Left ventricle myocardium inferior (tissue), 1 donor: ENCODE measurements around the gene NKX2-8. TPM values are rescaled to one million over a fixed set of nuclear protein-coding genes. Genes with fewer than 3 reads are reported as not detected.
A peak's percentile ranks its signal among the peaks of the same experiment; 100 is the strongest.
"Not testable (repeated sequence)": the region's sequence is repeated elsewhere in the genome, so short reads cannot be mapped to it uniquely, and the experiment has no call there.

ENCODE experiments used
- DNase-seq: peaks from one replicate; pipeline ENCODE4 v3.0.0-alpha.2; 2020
- H3K27ac ChIP-seq: fragments of 200-600 bp; replicated peaks from 2 replicates; pipeline ENCODE4 v1.8.0; 2021
- H3K27me3 ChIP-seq: fragments of 200-600 bp; 2 replicates; pipeline ENCODE4 v1.8.0; 2021; ENCODE audit warnings: low read depth
- H3K36me3 ChIP-seq: fragments of 200-600 bp; 2 replicates; pipeline ENCODE4 v1.8.0; 2021
- H3K4me1 ChIP-seq: fragments of 200-600 bp; 2 replicates; pipeline ENCODE4 v1.8.0; 2021
- H3K4me3 ChIP-seq: fragments of 200-600 bp; 2 replicates; pipeline ENCODE4 v1.8.0; 2021; ENCODE audit warnings: mild to moderate bottlenecking, moderate library complexity
- H3K9me3 ChIP-seq: fragments of 200-600 bp; replicated peaks from 2 replicates; pipeline ENCODE4 v1.8.0; 2021
- intact Hi-C: fragments of 100-400 bp; cut with micrococcal nuclease; formaldehyde crosslinking; loops from one replicate; pipeline ENCODE4 v1.11.0; 2022
- total RNA-seq: library from RNA; stranded (reverse); fragmentation: NEBNext Ultra II Directional; extraction: Animal tissue kit (Norgen Biotek cat#: 25700); gene quantifications from one replicate; pipeline ENCODE4 v1.2.1, GENCODE V29; 2021
- TF ChIP-seq, protein P1 (sequence below): fragments of 200-600 bp; IDR thresholded peaks from 2 replicates; pipeline ENCODE4 v1.8.0; 2021; ENCODE audit warnings: antibody characterized with exemption, mild to moderate bottlenecking, borderline replicate concordance
- donor health status: DM: no; HTN: yes; CAD: no; lungs with severe emphysema.

The NKX2-8 gene
- total RNA-seq, 1 donor from 2014 or later: not detected

DNA sequence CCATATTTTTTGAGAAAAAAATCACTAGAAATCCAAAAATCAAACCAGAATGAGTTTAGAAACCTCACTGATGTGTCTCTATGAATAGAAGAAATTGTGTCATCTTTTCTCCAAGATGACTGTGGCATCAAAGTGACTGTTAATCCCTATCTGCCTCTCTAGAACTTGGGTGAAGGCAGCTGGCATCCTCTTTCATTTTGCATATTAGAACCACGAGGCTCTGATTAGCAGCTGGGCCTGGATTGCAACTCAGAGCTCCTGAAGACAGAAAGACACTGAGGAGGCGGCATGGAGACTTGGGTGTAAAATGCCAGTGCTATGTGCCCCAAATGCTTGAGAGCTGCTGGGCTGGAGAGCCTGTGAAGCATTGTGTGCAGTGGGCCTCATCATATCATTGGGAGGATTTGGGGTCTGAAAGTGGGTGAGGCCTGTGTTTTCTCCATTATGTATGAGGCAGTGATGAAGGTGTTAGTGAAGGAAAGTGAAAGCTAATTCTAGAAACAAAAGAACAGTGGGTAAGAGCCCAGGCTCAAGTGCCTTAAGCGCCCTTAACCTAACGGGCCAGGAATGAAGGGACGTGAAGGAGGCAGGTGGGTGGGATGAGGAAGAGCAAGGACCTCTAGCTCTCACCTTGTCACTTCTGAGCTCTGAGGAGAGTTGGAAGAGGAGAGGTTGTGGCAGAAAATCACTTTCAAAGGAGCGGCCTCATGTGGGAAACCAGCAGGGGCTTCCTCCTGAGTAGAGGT, 26.2 kb downstream of the NKX2-8 start:
- Histone ChIP-seq H3K27ac (no peak overlapping the region), H3K4me1 (no peaks in the 10 kb centered on the region), H3K4me3 (no peak overlapping the region), H3K27me3 (peaks cover 53% of the 10 kb centered on the region), H3K36me3 (no peaks in the 10 kb centered on the region), H3K9me3 (no peaks in the 10 kb centered on the region)
- TF ChIP-seq, protein P1, sequence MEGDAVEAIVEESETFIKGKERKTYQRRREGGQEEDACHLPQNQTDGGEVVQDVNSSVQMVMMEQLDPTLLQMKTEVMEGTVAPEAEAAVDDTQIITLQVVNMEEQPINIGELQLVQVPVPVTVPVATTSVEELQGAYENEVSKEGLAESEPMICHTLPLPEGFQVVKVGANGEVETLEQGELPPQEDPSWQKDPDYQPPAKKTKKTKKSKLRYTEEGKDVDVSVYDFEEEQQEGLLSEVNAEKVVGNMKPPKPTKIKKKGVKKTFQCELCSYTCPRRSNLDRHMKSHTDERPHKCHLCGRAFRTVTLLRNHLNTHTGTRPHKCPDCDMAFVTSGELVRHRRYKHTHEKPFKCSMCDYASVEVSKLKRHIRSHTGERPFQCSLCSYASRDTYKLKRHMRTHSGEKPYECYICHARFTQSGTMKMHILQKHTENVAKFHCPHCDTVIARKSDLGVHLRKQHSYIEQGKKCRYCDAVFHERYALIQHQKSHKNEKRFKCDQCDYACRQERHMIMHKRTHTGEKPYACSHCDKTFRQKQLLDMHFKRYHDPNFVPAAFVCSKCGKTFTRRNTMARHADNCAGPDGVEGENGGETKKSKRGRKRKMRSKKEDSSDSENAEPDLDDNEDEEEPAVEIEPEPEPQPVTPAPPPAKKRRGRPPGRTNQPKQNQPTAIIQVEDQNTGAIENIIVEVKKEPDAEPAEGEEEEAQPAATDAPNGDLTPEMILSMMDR: no peak
- no peak for DNase-seq
- intact Hi-C loops: loop anchor here (10.0 kb wide), 1 partner anchor 589 kb away; no protein-coding TSS in a partner anchor

DNA sequence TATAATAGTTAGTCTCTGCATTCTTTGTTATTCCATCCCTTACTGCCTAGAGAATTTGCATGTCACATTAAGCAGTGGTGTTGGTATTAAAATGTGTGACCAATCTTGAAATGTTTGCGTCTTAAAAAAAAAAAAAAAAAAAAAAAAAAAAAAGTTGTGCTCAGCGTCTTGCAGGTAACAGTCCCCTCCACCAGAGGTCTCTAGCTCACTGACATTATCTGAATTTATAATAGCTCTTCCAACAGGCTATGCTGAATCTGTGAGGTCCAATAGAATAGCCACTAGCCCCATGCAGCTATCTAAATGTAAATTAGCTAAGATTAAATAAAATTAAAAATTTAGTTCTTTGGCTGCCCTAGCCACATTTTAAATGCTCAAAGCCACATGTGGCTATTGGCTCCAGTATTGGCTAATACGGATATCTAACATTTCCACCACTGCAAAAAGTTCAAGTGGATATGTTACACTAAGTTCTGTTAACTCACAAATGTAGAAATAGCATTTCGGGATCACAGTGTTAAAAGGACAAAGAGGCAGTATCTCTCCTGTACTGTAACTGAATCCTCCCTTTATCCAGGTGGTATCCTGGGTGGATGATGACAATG, 28.7 kb downstream of the NKX2-8 start:
- TF ChIP-seq, protein P1: peak; percentile 73
- DNase-seq: no peak
- intact Hi-C loops: loop anchor here (10.0 kb wide), 1 partner anchor 591 kb away; no protein-coding TSS in a partner anchor

DNA sequence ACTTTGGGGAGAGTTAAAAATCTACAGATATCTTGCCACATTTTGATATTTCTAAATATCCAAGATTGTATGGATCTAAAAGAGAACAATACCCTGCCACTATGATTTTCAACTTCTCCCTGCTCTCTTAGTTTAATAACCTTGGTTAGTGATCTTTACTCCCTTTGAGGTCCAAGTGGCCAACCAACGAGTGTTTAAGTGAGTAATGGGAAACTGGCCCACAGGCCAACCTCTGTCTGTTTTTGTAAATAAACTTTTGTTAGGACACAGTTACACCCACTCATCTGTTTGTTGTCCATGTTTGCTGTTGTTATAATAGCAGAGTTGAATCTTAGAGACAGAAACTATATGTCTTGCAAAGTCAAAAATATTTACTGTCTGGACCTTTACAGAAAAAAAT, 31.5 kb downstream of the NKX2-8 start:
- intact Hi-C loops: loop anchor here (10.0 kb wide), 1 partner anchor 594 kb away; no protein-coding TSS in a partner anchor
- H3K9me3 ChIP-seq: no peaks in the 10 kb centered on the region
- H3K27me3 ChIP-seq: peaks cover 60% of the 10 kb centered on the region
- DNase-seq: no peak
- H3K4me3 ChIP-seq: no peak overlapping the region
- H3K27ac ChIP-seq: no peak overlapping the region
- no peaks in the 10 kb centered on the region for H3K36me3 ChIP-seq
- no peaks in the 10 kb centered on the region for H3K4me1 ChIP-seq
- TF ChIP-seq, protein P1: no peak

More for the DNA sequence above, 28.7 kb downstream of the NKX2-8 start:
- H3K4me1 ChIP-seq: no peaks in the 10 kb centered on the region
- H3K27me3 ChIP-seq: peaks cover 52% of the 10 kb centered on the region
- H3K9me3 ChIP-seq: no peaks in the 10 kb centered on the region
- no peaks in the 10 kb centered on the region for H3K36me3 ChIP-seq
- no peak overlapping the region for H3K27ac ChIP-seq
- no peak overlapping the region for H3K4me3 ChIP-seq

DNA sequence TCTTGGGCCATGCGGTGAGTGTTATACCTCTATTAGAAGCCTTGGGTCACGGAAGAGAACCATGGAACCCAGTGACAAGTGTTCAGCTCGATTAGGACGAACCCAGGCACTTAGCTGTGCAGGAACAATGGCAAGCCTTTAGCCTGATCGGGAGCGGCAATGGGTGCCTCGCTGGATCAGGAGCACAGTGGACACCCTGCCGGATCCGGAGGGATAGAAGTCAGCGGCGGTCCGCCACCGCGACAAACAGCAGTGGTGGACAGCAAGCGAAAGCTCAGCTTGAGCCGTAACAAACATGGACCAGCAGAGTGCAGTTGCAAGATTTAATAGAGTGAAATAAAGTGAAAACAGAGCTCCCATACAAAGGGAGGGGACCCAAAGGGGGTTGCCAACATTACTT, 38.1 kb downstream of the NKX2-8 start:
- intact Hi-C loops, H3K4me3 ChIP-seq: not testable (repeated sequence)

DNA sequence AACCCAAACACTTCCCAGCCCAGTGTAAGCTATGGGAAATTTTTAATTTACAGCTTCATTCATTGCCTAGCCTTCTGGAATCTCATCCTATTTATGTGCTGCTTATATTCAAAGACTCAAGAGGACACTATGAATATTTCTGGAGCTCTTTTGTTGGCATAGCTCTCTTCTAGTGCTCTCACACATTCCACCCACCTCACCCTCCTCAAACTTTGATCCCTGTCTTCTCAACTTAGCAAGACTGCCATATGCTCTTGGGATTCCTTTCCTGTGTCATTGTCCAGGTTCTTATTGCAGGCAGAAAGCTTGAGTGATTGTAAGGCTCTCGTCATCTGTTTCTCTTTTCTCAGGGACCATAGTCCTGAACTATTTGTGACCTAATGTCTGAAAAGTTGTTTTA, 44.4 kb downstream of the NKX2-8 start:
- Histone ChIP-seq H3K4me1 (no peaks in the 10 kb centered on the region), H3K36me3 (no peaks in the 10 kb centered on the region), H3K4me3 (no peak overlapping the region), H3K27ac (no peak overlapping the region), H3K27me3 (peaks cover 87% of the 10 kb centered on the region), H3K9me3 (peaks cover 42% of the 10 kb centered on the region)
- no peak for DNase-seq
- intact Hi-C loops: no loop called here
- TF ChIP-seq, protein P1: no peak

More for the DNA sequence above, 38.1 kb downstream of the NKX2-8 start:
- H3K9me3 ChIP-seq, H3K36me3 ChIP-seq, DNase-seq, H3K4me1 ChIP-seq, H3K27ac ChIP-seq: not testable (repeated sequence)
- H3K27me3 ChIP-seq: peaks cover 80% of the 10 kb centered on the region

Other genes starting within 250 kb of the NKX2-8 start
- gene NKX2-1, start 62.4 kb downstream of the NKX2-8 start, total RNA-seq: not detected
- not detected for gene PAX9, start 79.2 kb upstream of the NKX2-8 start, total RNA-seq